Heart right ventricle (tissue), 16 donors: ENCODE data around the gene SSH3. TPM values are rescaled to one million over a fixed set of nuclear protein-coding genes. Genes with fewer than 3 reads are reported as not detected.

Experiments used
- ATAC-seq, 8 donors: fragments of 200-7000 bp; cut with Tn5 transposase; one replicate each; pipeline ENCODE4 v1.9.1; 2020; ENCODE audit warnings: mild to moderate bottlenecking in 8 of 8, moderate library complexity in 8 of 8, moderate number of reproducible peaks in 1 of 8
- DNase-seq, 2 donors: peaks; one replicate each; pipeline ENCODE4 v3.0.0-alpha.2; 2020
- H3K27ac ChIP-seq, 10 donors: fragments of 200-600 bp; sonication (generic) in 2 of 10; one replicate each; pipeline versions ENCODE4 v1.5.0 to v1.8.0; 2020 to 2022; ENCODE audit warnings: mild to moderate bottlenecking in 3 of 10
- H3K27me3 ChIP-seq, 7 donors: fragments of 200-600 bp; one replicate each; pipeline ENCODE4 v1.8.0; 2021 to 2022; ENCODE audit warnings: mild to moderate bottlenecking in 2 of 7
- H3K36me3 ChIP-seq, 9 donors: fragments of 200-600 bp; sonication (generic) in 1 of 9; one replicate each; pipeline versions ENCODE4 v1.5.0 to v1.8.0; 2020 to 2022; ENCODE audit warnings: mild to moderate bottlenecking in 2 of 9
- H3K4me1 ChIP-seq, 9 donors: fragments of 200-600 bp; sonication (generic) in 1 of 9; one replicate each; pipeline versions ENCODE4 v1.5.0 to v1.8.0; 2020 to 2022; ENCODE audit warnings: mild to moderate bottlenecking in 4 of 9
- H3K4me3 ChIP-seq, 10 donors: fragments of 200-600 bp; sonication (generic) in 2 of 10; one replicate each; pipeline versions ENCODE4 v1.5.0 to v1.8.0; 2020 to 2022; ENCODE audit warnings: mild to moderate bottlenecking in 7 of 10, moderate library complexity in 2 of 10
- H3K9me3 ChIP-seq, 11 donors: fragments of 200-600 bp in 10 of 11; sonication (generic) in 2 of 11; one replicate each; pipeline versions ENCODE4 v1.5.0 to v1.8.0; 2013 to 2022; ENCODE audit warnings: mild to moderate bottlenecking in 2 of 11, control low read depth in 1 of 11, moderate library complexity in 1 of 11
- WGBS, 2 donors: extraction: QIAGEN DNeasy Blood & Tissue Kit; methylation state at CpG; one replicate each; pipeline ENCODE4 v1.1.7; 2013; ENCODE audit warnings: inconsistent platforms in 1 of 2; 5-methylcytosine and 5-hydroxymethylcytosine counted together
- intact Hi-C, 10 donors: fragments of 100-400 bp; cut with DNase I; formaldehyde crosslinking; loops; one replicate each; pipeline versions ENCODE4 v1.11.1 to v1.14.2; 2022
- polyA plus RNA-seq, 2 donors: library from polyadenylated mRNA; stranded (reverse); fragments of 200-250 nt; gene quantifications; one replicate each; pipeline ENCODE4 v1.2.3, GENCODE V29; 2013
- total RNA-seq, 10 donors: library from RNA; stranded (reverse); fragmentation: NEBNext Ultra II Directional in 3 of 10; extraction: Animal tissue kit (Norgen Biotek cat#: 25700) in 3 of 10; gene quantifications; one replicate each; pipeline versions ENCODE4 v1.2.1 to v1.2.4, GENCODE V29; 2021 to 2023
- TF ChIP-seq, protein P1 (sequence below), 9 donors: fragments of 200-600 bp; sonication (generic) in 2 of 9; IDR thresholded peaks; one replicate each; pipeline versions ENCODE4 v1.5.0 to v1.8.0; 2021 to 2022; ENCODE audit warnings: antibody characterized with exemption in 9 of 9, mild to moderate bottlenecking in 5 of 9, moderate library complexity in 1 of 9
- donor health status: Arrhythmogenic right ventricular cardiomyopathy.
- donor health status: ischemic (EF 13 %, LVEDD 7.1; RV severe dilation, severe dysfunction).
- donor health status: healthy with polysubstance abuse.
- donor health status: DM: no; HTN: yes; CAD: no.
- donor health status: DM: no; HTN: no; CAD: no.
- donor health status: ischemic (EF 25% LVEDD 6.9; RV normal size, moderate dysfunction).
- donor health status: ischemic (EF 25% LVEDD 5.7; RV mildly dilated, moderate dysfunction).
- donor health status: healthy.
- donor health status: DM: yes; HTN: yes; CAD: no.
- donor health status: Ischemic cardiomyopathy.
- donor health status: ischemic (EF 35%, LVEDD 5.7; RV mildly dilated, moderate dysfunction).
- donor health status: nonischemic (EF 11% LVEDD 7.7; RV severe dilation, severe dysfunction).
- donor health status: DM: yes; HTN: yes; CAD: no.
- donor health status: PGD.
- donor health status: ischemic (EF 29% LVEDD 5.4; RV normal size, mild dysfunction).
- donor health status: nonischemic (EF 23%, LVEDD 6.1; RV moderate dilation, normal function).

The SSH3 gene
- total and polyA plus RNA-seq, 12 donors, result 7.8 to 21.2 (median 15.3) TPM

DNA sequence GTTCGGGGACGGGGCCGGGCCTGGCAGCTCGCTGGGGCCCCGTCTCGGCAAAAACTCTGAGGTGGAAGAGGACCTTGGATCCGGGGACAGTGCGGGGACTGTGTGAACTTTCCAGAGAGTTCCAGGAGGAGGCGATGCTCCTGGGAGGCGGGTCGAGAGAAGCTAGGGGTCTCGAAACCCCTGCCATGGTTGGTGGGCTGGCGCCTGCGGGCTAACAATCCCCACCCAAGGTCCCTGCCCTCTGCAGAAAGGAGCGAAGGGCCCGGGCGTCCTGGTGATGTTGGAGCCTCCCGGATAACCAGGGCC, 41.7 kb upstream of the SSH3 start:
- H3K36me3 ChIP-seq, result peaks cover 0 to 16% (median 4%) of the 10 kb centered on the region in 9 donors
- WGBS, 2 donors, result 9 to 13% methylated on average over 18 of the region's 18 CpGs
- DNase-seq (no peak), ATAC-seq (no peak)
- intact Hi-C loops, result loop anchor here in 2 of 10 donors (5.0 to 10.0 kb wide), 2 partner anchors 121 to 123 kb away; no protein-coding TSS in a partner anchor
- TF ChIP-seq, protein P1, sequence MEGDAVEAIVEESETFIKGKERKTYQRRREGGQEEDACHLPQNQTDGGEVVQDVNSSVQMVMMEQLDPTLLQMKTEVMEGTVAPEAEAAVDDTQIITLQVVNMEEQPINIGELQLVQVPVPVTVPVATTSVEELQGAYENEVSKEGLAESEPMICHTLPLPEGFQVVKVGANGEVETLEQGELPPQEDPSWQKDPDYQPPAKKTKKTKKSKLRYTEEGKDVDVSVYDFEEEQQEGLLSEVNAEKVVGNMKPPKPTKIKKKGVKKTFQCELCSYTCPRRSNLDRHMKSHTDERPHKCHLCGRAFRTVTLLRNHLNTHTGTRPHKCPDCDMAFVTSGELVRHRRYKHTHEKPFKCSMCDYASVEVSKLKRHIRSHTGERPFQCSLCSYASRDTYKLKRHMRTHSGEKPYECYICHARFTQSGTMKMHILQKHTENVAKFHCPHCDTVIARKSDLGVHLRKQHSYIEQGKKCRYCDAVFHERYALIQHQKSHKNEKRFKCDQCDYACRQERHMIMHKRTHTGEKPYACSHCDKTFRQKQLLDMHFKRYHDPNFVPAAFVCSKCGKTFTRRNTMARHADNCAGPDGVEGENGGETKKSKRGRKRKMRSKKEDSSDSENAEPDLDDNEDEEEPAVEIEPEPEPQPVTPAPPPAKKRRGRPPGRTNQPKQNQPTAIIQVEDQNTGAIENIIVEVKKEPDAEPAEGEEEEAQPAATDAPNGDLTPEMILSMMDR (IDR thresholded peaks at IDR 0.05), result peak in 3 of 9 donors; percentile 11 to 21 (median 16)
- no peaks in the 10 kb centered on the region for H3K9me3 ChIP-seq
- H3K27me3 ChIP-seq, result no peaks in the 10 kb centered on the region
- H3K4me1 ChIP-seq, result peaks cover 0 to 47% (median 29%) of the 10 kb centered on the region in 9 donors
- H3K4me3 ChIP-seq, result peak overlapping the region in 9 of 10 donors; percentile 3 to 54 (median 43)
- H3K27ac ChIP-seq, result peak overlapping the region in 1 of 10 donors; percentile 15

DNA sequence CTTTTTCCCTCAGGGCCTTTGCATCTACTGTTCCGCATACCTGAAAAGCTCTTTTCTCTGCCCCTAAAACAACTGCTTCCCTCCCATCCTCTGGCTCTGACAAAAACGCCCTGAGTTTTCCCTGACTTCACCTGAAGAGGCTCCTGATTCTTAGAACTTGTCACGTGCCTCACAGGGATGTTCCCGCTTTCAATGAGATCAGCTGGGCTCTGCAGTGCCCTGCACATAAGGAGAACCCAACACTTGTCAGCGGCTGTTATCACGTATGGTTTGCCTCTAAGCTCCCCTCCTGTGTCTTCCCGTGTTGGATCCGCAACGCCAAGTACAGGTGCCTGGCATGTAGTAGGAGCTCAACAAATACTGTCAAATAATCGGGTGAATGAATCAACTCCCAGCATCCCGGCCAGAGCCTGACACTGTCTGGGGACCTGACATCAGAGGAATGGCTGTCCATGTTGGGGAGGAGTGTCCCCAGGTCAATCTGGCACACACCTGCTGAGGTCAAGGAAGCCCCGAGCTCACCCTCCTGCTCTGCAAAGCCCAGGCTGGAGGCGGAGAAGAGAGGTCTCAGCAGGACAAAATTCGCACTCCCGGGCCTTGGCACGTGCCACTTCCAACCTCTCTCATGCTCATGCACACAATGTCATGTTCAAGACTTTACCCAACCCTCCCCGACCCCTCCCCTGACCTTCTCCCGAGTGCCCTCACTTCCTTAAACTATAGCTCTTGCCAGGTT, 41.2 kb upstream of the SSH3 start:
- H3K9me3 ChIP-seq, result no peaks in the 10 kb centered on the region
- peaks cover 0 to 10% (median 0%) of the 10 kb centered on the region in 9 donors for H3K36me3 ChIP-seq
- H3K27me3 ChIP-seq, result no peaks in the 10 kb centered on the region
- intact Hi-C loops, result loop anchor here in 4 of 10 donors (1.0 to 10.0 kb wide), 5 partner anchors 55 to 123 kb away; no protein-coding TSS in a partner anchor
- peak overlapping the region in 1 of 10 donors; percentile 74 for H3K27ac ChIP-seq
- H3K4me1 ChIP-seq, result peaks cover 0 to 47% (median 29%) of the 10 kb centered on the region in 9 donors
- TF ChIP-seq, protein P1 (IDR thresholded peaks at IDR 0.05), result no peak
- WGBS, 2 donors, result 56 to 57% methylated on average over 18 of the region's 18 CpGs
- peak overlapping the region in 5 of 10 donors; percentile 43 to 54 (median 47) for H3K4me3 ChIP-seq
- ATAC-seq (no peak), DNase-seq (peak in 1 of 2 donors; percentile 21)

DNA sequence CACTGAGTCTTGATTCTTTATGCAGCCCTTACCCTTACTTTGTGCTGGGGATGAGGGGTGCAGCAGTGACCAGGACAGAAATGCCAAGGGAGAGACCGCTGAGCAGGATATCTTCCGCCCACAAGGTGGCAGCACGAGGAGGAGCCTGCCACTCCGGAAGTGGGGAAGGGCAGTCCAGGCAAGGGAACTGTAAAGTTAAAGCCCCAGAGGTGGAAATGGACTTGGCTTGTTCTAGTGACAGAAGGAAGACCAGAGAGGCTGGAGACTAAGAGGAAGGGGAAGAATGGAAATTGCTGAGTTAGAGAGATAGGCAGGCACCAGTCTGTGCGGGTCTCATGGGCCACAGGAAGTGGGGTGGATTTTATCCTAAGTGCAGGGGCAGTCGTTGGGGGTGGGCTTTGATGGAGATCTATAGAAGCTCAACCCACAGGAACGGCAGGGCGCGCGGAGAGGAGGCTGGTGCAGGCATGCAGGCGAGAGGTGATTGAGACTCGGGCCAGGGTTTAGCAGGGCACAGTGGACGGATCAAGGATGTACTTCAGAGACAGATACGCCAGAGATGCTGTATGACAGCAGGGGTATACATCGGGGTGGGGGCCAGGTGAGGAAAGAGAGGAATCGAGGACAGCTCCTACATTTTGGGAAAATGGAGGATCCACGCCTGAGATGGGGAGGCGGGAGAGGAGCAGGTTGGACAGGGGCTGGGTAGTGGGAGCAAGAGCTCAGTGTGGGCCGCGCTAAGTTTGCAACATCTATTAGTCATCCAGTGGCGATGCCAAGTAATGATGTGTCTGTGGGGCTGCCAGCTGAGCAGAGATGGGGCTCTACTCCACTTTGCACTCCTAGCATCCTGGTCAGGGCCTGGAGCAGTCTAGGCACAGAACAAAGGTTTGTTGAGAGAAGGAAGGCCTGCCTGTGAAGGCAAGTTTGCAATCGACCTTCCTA, 40.3 kb upstream of the SSH3 start:
- no peaks in the 10 kb centered on the region for H3K9me3 ChIP-seq
- peaks cover 0 to 7% (median 0%) of the 10 kb centered on the region in 9 donors for H3K36me3 ChIP-seq
- intact Hi-C loops, result loop anchor here in 4 of 10 donors (1.0 to 10.0 kb wide), 5 partner anchors 54 to 122 kb away; no protein-coding TSS in a partner anchor
- H3K4me1 ChIP-seq, result peaks cover 7 to 48% (median 38%) of the 10 kb centered on the region in 9 donors
- no peaks in the 10 kb centered on the region for H3K27me3 ChIP-seq
- WGBS, 2 donors, result 50 to 52% methylated on average over 22 of the region's 22 CpGs
- H3K27ac ChIP-seq, result peak overlapping the region in 7 of 10 donors; percentile 19 to 74 (median 29)
- H3K4me3 ChIP-seq, result peak overlapping the region in 4 of 10 donors; percentile 1 to 11 (median 2)
- DNase-seq (peak; percentile 83 to 87), ATAC-seq (peak; percentile 49 to 82 (median 71))
- TF ChIP-seq, protein P1 (IDR thresholded peaks at IDR 0.05), result peak; percentile 66 to 89 (median 83)

DNA sequence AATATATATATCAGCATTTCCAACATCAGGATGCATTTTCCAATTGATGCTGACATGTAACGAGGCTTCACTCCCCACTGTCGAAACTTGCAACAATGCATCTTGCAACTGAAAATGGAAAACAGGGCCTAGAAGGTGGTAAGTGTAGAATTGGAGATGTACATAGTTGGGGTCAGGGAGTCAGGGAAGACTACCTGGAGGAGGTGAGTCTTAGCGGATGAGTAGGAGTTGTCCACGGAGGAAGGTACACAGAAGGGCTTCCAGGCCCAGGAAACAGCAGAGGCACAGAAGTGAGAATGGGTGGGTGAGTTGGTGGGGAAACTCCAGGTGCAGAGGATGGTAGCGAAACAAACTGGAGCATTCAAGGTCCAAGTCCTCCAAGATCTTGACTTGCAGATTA, 39.1 kb upstream of the SSH3 start:
- intact Hi-C loops, result loop anchor here in 3 of 10 donors (2.0 to 10.0 kb wide), 3 partner anchors 53 to 121 kb away; no protein-coding TSS in a partner anchor
- TF ChIP-seq, protein P1 (IDR thresholded peaks at IDR 0.05), result no peak
- Histone ChIP-seq H3K4me1 (peaks cover 15 to 61% (median 50%) of the 10 kb centered on the region in 9 donors), H3K9me3 (no peaks in the 10 kb centered on the region), H3K27ac (no peak overlapping the region), H3K36me3 (peaks cover 0 to 18% (median 0%) of the 10 kb centered on the region in 9 donors), H3K27me3 (no peaks in the 10 kb centered on the region), H3K4me3 (no peak overlapping the region)
- DNase-seq (no peak), ATAC-seq (no peak)
- 97 to 98% methylated on average over 5 of the region's 5 CpGs for WGBS, 2 donors
